ENCODE results near the gene SSC4D. TPM values are rescaled to one million over a fixed set of nuclear protein-coding genes. Genes with fewer than 3 reads are reported as not detected.

SSC4D gene
- total and polyA plus RNA-seq, 9 of the 15 experiments (the other 6 are each of a cell fraction or from before 2014, with no cell fraction given) = 0.06 to 1.1 (median 0.85) TPM; not detected in 1

- TF ChIP-seq ZNF217 (CRISPR knock-in tag; IDR thresholded peaks at IDR 0.05) (no peak), CC2D1A (IDR thresholded peaks at IDR 0.05) (no peak), POLR3G (IDR thresholded peaks at IDR 0.05; ENCODE audit: extremely low read depth, insufficient read length, insufficient replicate concordance) (no peak), FOXK2 (conservative IDR thresholded peaks at IDR 0.05 in 1 of 2, IDR thresholded peaks at IDR 0.05 in 1 of 2; ENCODE audit: low read depth in 2 of 2) (no peak; a peak in 1 of 4 replicates), RBM39 (optimal IDR thresholded peaks at IDR 0.05; ENCODE audit: low read depth, low read length) (no peak), ZNF212 (CRISPR knock-in tag; IDR thresholded peaks at IDR 0.05) (peak; percentile 6; the same call in 1 of the 2 replicates), NEUROD1 (IDR thresholded peaks at IDR 0.05; ENCODE audit: borderline replicate concordance, low read depth, low read length, partially characterized antibody) (peak; percentile 71), ZNF12 (CRISPR knock-in tag; IDR thresholded peaks at IDR 0.05) (0 out of 2 replicates have a peak, but pooled peaks have one; percentile 12), ATF7 (IDR thresholded peaks at IDR 0.05) (peak; percentile 78), JUN (IDR thresholded peaks at IDR 0.05; ENCODE audit: borderline replicate concordance, low read depth, low read length) (peak; percentile 30; the same call in 1 of the 2 replicates), JUN (CRISPR knock-in tag; IDR thresholded peaks at IDR 0.05; ENCODE audit: borderline replicate concordance) (peak; percentile 87), PHF8 (IDR thresholded peaks at IDR 0.05; ENCODE audit: borderline replicate concordance, low read length) (peak; percentile 93; the same call in 1 of the 2 replicates), GATAD2B (IDR thresholded peaks at IDR 0.05; ENCODE audit: borderline replicate concordance) (peak; percentile 97), DEAF1 (CRISPR knock-in tag; IDR thresholded peaks at IDR 0.05) (no peak), SREBF1 (IDR thresholded peaks at IDR 0.05; ENCODE audit: borderline replicate concordance, low read depth, low read length) (no peak), U2AF2 (optimal IDR thresholded peaks at IDR 0.05; ENCODE audit: low read depth, low read length) (no peak), ATF1 (CRISPR knock-in tag; IDR thresholded peaks at IDR 0.05) (no peak), ATF1 (tag; IDR thresholded peaks at IDR 0.05) (peak; percentile 62; the same call in 1 of the 2 replicates), ZNF507 (tag; conservative IDR thresholded peaks at IDR 0.05) (no peak), WHSC1 (IDR thresholded peaks at IDR 0.05; ENCODE audit: low read length) (no peak), POLR2H (tag; IDR thresholded peaks at IDR 0.05; ENCODE audit: low read depth) (no peak), HIVEP1 (CRISPR knock-in tag; IDR thresholded peaks at IDR 0.05) (0 out of 2 replicates have a peak, but pooled peaks have one; percentile 26), ZNF121 (CRISPR knock-in tag; conservative IDR thresholded peaks at IDR 0.05) (no peak), CBX1 (IDR thresholded peaks at IDR 0.05; ENCODE audit: low read depth) (no peak), NCOA1 (IDR thresholded peaks at IDR 0.05; ENCODE audit: low read depth) (no peak), ZNF277 (CRISPR knock-in tag; IDR thresholded peaks at IDR 0.05; ENCODE audit: borderline replicate concordance) (no peak), ZNF77 (CRISPR knock-in tag; IDR thresholded peaks at IDR 0.05) (no peak), L3MBTL2 (IDR thresholded peaks at IDR 0.05) (peak; percentile 98), GATAD2A (IDR thresholded peaks at IDR 0.05) (peak; percentile 76; the same call in 1 of the 2 replicates)
Observed at GRCh38 chr7:76393116-76394031, 16.1 kb downstream of the SSC4D start (continued).

Measured in K562 (cell line).